ENCODE results near the gene SNW1. TPM values are rescaled to one million over a fixed set of nuclear protein-coding genes. Genes with fewer than 3 reads are reported as not detected.

SNW1 gene
- total RNA-seq, 1 experiment from 2014 or later = 143 TPM

GRCh38 chr14:77791225-77791600, 30.3 kb upstream of the SNW1 start:
- ChIA-PET POLR2A (ENCODE audit: low non-redundant PET) (no interaction called here), CTCF (no interaction called here)
- H3K9me3 ChIP-seq (ENCODE audit: low read depth, low read length, poor library complexity, severe bottlenecking) = no peaks in the 10 kb centered on the region
- no peaks in the 10 kb centered on the region for H3K36me3 ChIP-seq (ENCODE audit: insufficient read depth, low read length, poor library complexity, severe bottlenecking)
- DNase-seq (ENCODE audit: low spot score) = no peak
- H3K4me3 ChIP-seq (ENCODE audit: low read depth, low read length, poor library complexity, severe bottlenecking) = no peak overlapping the region
- TF ChIP-seq CTCF (conservative IDR thresholded peaks at IDR 0.05; ENCODE audit: low read depth, low read length) = no peak
- no peak for TF ChIP-seq EZH2 (IDR thresholded peaks at IDR 0.05; ENCODE audit: borderline replicate concordance, low read depth, low read length, poor library complexity, severe bottlenecking)
- H3K27ac ChIP-seq (ENCODE audit: low read depth, low read length, poor library complexity, severe bottlenecking) = no peak overlapping the region
- no peaks in the 10 kb centered on the region for H3K4me1 ChIP-seq (ENCODE audit: insufficient read depth, low read length, poor library complexity, severe bottlenecking)
- intact Hi-C loops (cut with micrococcal nuclease; ENCODE audit: unreplicated experiment) = no loop called here
- no TSS peak for BruUV-seq (replicated peaks)
- H3K27me3 ChIP-seq (replicated peaks; ENCODE audit: insufficient read depth, low read depth, low read length, poor library complexity) = no peaks in the 10 kb centered on the region

- Histone ChIP-seq H3K36me3 (ENCODE audit: insufficient read depth, low read length, poor library complexity, severe bottlenecking) (no peaks in the 10 kb centered on the region), H3K9me3 (ENCODE audit: low read depth, low read length, poor library complexity, severe bottlenecking) (no peaks in the 10 kb centered on the region), H3K4me1 (ENCODE audit: insufficient read depth, low read length, poor library complexity, severe bottlenecking) (no peaks in the 10 kb centered on the region), H3K27ac (ENCODE audit: low read depth, low read length, poor library complexity, severe bottlenecking) (no peak overlapping the region), H3K27me3 (replicated peaks; ENCODE audit: insufficient read depth, low read depth, low read length, poor library complexity) (no peaks in the 10 kb centered on the region), H3K4me3 (ENCODE audit: low read depth, low read length, poor library complexity, severe bottlenecking) (no peak overlapping the region)
- BruUV-seq (replicated peaks) = no TSS peak
- no peak for DNase-seq (ENCODE audit: low spot score)
- ChIA-PET CTCF (no interaction called here), POLR2A (ENCODE audit: low non-redundant PET) (no interaction called here)
- TF ChIP-seq EZH2 (IDR thresholded peaks at IDR 0.05; ENCODE audit: borderline replicate concordance, low read depth, low read length, poor library complexity, severe bottlenecking) (no peak), CTCF (conservative IDR thresholded peaks at IDR 0.05; ENCODE audit: low read depth, low read length) (no peak)
- intact Hi-C loops (cut with micrococcal nuclease; ENCODE audit: unreplicated experiment) = no loop called here
These were observed 29.7 kb upstream of the SNW1 start for GRCh38 chr14:77790566-77791224.

GRCh38 chr14:77786148-77786547, 25.2 kb upstream of the SNW1 start:
- CTCF ChIA-PET = no interaction called here
- no peak for TF ChIP-seq CTCF (conservative IDR thresholded peaks at IDR 0.05; ENCODE audit: low read depth, low read length)
- TF ChIP-seq EZH2 (IDR thresholded peaks at IDR 0.05; ENCODE audit: borderline replicate concordance, low read depth, low read length, poor library complexity, severe bottlenecking) = no peak
- H3K36me3 ChIP-seq (ENCODE audit: insufficient read depth, low read length, poor library complexity, severe bottlenecking) = no peaks in the 10 kb centered on the region
- DNase-seq (ENCODE audit: low spot score) = no peak
- POLR2A ChIA-PET (ENCODE audit: low non-redundant PET) = no interaction called here
- intact Hi-C loops (cut with micrococcal nuclease; ENCODE audit: unreplicated experiment) = no loop called here
- H3K4me3 ChIP-seq (ENCODE audit: low read depth, low read length, poor library complexity, severe bottlenecking) = no peak overlapping the region
- H3K9me3 ChIP-seq (ENCODE audit: low read depth, low read length, poor library complexity, severe bottlenecking) = no peaks in the 10 kb centered on the region
- H3K4me1 ChIP-seq (ENCODE audit: insufficient read depth, low read length, poor library complexity, severe bottlenecking) = no peaks in the 10 kb centered on the region
- no peaks in the 10 kb centered on the region for H3K27me3 ChIP-seq (replicated peaks; ENCODE audit: insufficient read depth, low read depth, low read length, poor library complexity)
- H3K27ac ChIP-seq (ENCODE audit: low read depth, low read length, poor library complexity, severe bottlenecking) = no peak overlapping the region
- BruUV-seq (replicated peaks) = no TSS peak

Data from A673 (cell line).